T-cell (primary cell): ENCODE results near the gene RPL21. TPM values are rescaled to one million over a fixed set of nuclear protein-coding genes. Genes with fewer than 3 reads are reported as not detected.
A peak's percentile ranks its signal among the peaks of the same experiment; 100 is the strongest.

Experiments
- ATAC-seq, 4 experiments: fragments of 200-7000 bp in 3 of 4; fragments of 150-1000 bp in 1 of 4; cut with Tn5 transposase; replicated peaks in 1 of 4; 1 replicate in 3 of 4; 2 replicates in 1 of 4; pipeline ENCODE4 v1.10.0; 2021; ENCODE audit warnings: moderate library complexity in 3 of 4, mild to moderate bottlenecking in 2 of 4, moderate number of reproducible peaks in 1 of 4
- CTCF ChIA-PET, 2 donors: fragments of 300-600 bp; sonication (Branson Sonifier 250); formaldehyde crosslinking; loops; one replicate each; lab custom pipeline; 2022; ENCODE audit warnings: antibody characterized with exemption in 2 of 2; lab: Charles Lee
- POLR2A ChIA-PET, 2 donors: fragments of 300-600 bp; sonication (Branson Sonifier 250); formaldehyde crosslinking; loops; one replicate each; lab custom pipeline; 2022; ENCODE audit warnings: antibody characterized with exemption in 2 of 2; lab: Charles Lee
- DNase-seq, 35 experiments: peaks; one replicate each; pipeline versions ENCODE4 v3.0.0 to v3.0.0-alpha.2; 2013 to 2023
- H3K27ac ChIP-seq: one replicate; pipeline ENCODE4 v1.5.1; 2013; ENCODE audit warnings: low read length
- H3K27me3 ChIP-seq, 2 experiments: replicated peaks in 1 of 2; 1 replicate in 1 of 2; 2 replicates in 1 of 2; pipeline versions ENCODE4 v1.6.1 to v1.7.0; 2013; ENCODE audit warnings: low read length in 1 of 2, mixed read lengths in 1 of 2; ENCODE audit not compliant: control insufficient read depth in 2 of 2, insufficient read depth in 2 of 2; ENCODE audit errors: extremely low read depth in 1 of 2
- H3K36me3 ChIP-seq, 2 donors: 1 replicate in 1 of 2; 2 replicates in 1 of 2; pipeline versions ENCODE4 v1.6.1 to v1.7.0; 2013; ENCODE audit warnings: low read length in 1 of 2; ENCODE audit not compliant: control insufficient read depth in 2 of 2, insufficient read depth in 1 of 2; ENCODE audit errors: extremely low read depth in 1 of 2
- H3K4me1 ChIP-seq, 2 experiments: 1 replicate in 1 of 2; 2 replicates in 1 of 2; pipeline versions ENCODE4 v1.6.1 to v1.7.0; 2013; ENCODE audit warnings: low read length in 2 of 2, mixed read lengths in 1 of 2; ENCODE audit not compliant: insufficient read depth in 2 of 2, control insufficient read depth in 1 of 2; ENCODE audit errors: extremely low read depth in 1 of 2
- H3K4me3 ChIP-seq, 2 donors: 1 replicate in 1 of 2; 2 replicates in 1 of 2; pipeline versions ENCODE4 v1.5.1 to v1.7.0; 2013; ENCODE audit warnings: mild to moderate bottlenecking in 2 of 2, low read length in 1 of 2, moderate library complexity in 1 of 2; ENCODE audit not compliant: control insufficient read depth in 1 of 2; ENCODE audit errors: extremely low read depth in 1 of 2
- H3K9me3 ChIP-seq: 2 replicates; pipeline ENCODE4 v1.7.0; 2013
- H3K27ac Mint-ChIP-seq, 2 donors: one replicate each; pipeline ENCODE4 v1.8.0; 2020 to 2021; ENCODE audit warnings: mild to moderate bottlenecking in 2 of 2, mixed read lengths in 2 of 2
- H3K27me3 Mint-ChIP-seq, 2 donors: one replicate each; pipeline ENCODE4 v1.8.0; 2021 to 2022; ENCODE audit warnings: mixed read lengths in 2 of 2
- H3K36me3 Mint-ChIP-seq: one replicate; pipeline ENCODE4 v1.8.0; 2021; ENCODE audit warnings: mixed read lengths
- H3K4me1 Mint-ChIP-seq, 3 donors: one replicate each; pipeline ENCODE4 v1.8.0; 2020 to 2022; ENCODE audit warnings: mixed read lengths in 3 of 3, mild to moderate bottlenecking in 1 of 3
- H3K4me3 Mint-ChIP-seq, 3 donors: one replicate each; pipeline ENCODE4 v1.8.0; 2020 to 2022; ENCODE audit warnings: mild to moderate bottlenecking in 3 of 3, mixed read lengths in 3 of 3, moderate library complexity in 3 of 3
- H3K9me3 Mint-ChIP-seq, 3 donors: one replicate each; pipeline ENCODE4 v1.8.0; 2020 to 2022; ENCODE audit warnings: mixed read lengths in 3 of 3
- WGBS: methylation state at CpG from one replicate; pipeline ENCODE4 v1.1.5; 2013; ENCODE audit warnings: missing lambda C conversion rate; ENCODE audit not compliant: insufficient coverage; 5-methylcytosine and 5-hydroxymethylcytosine counted together
- total RNA-seq, 35 experiments: library from RNA in 6 of 35; stranded (reverse) in 6 of 35; fragments of 120-200 nt in 1 of 35; gene quantifications; one replicate each; pipeline versions ENCODE4 v1.2.1 to v1.2.4 and lab custom pipeline; 2013 to 2026

The RPL21 gene
- total RNA-seq, 5 donors from 2014 or later (not counting 1 experiment from before 2014, with no cell fraction given), result 1,968 to 2,258 (median 2,221) TPM

- Mint-ChIP-seq H3K4me1 (peaks cover 18 to 28% (median 20%) of the 10 kb centered on the region in 3 donors), H3K27ac (no peak overlapping the region)
These were observed 49.7 kb downstream of the RPL21 start for GRCh38 chr13:27300941-27301586.

GRCh38 chr13:27302643-27303262, 51.4 kb downstream of the RPL21 start:
- H3K27me3 ChIP-seq, result peaks cover 0 to 8% of the 10 kb centered on the region in 2 experiments
- no peaks in the 10 kb centered on the region for H3K36me3 Mint-ChIP-seq
- H3K27ac ChIP-seq, result peak overlapping the region; percentile 6
- H3K4me1 Mint-ChIP-seq, result peaks cover 25 to 32% (median 30%) of the 10 kb centered on the region in 3 donors
- H3K27me3 Mint-ChIP-seq, result peaks cover 0 to 6% of the 10 kb centered on the region in 2 donors
- H3K4me3 Mint-ChIP-seq, result peak overlapping the region in 1 of 3 donors; percentile 59
- peaks cover 8 to 25% of the 10 kb centered on the region in 2 experiments for H3K4me1 ChIP-seq
- H3K36me3 ChIP-seq, result no peaks in the 10 kb centered on the region
- ATAC-seq (peak; percentile 27 to 96 (median 80)), DNase-seq (peak in 2 of 35 experiments; percentile 13 to 20)
- ChIA-PET POLR2A (interaction anchor here (0.6 to 0.8 kb wide), 3 partner anchors 39 to 1199 kb away, joined by 3 to 4 read pairs (median 3); no protein-coding TSS in a partner anchor), CTCF (no interaction called here)
- H3K27ac Mint-ChIP-seq, result peak overlapping the region; percentile 70 to 89
- H3K4me3 ChIP-seq, result no peak overlapping the region
- no peaks in the 10 kb centered on the region for H3K9me3 ChIP-seq
- WGBS, result no CpG with 5 or more reads among the region's 4 CpGs
- no peaks in the 10 kb centered on the region for H3K9me3 Mint-ChIP-seq

More at GRCh38 chr13:27300941-27301586, 49.7 kb downstream of the RPL21 start:
- Histone ChIP-seq H3K27ac (no peak overlapping the region), H3K4me1 (peaks cover 6 to 18% of the 10 kb centered on the region in 2 experiments), H3K36me3 (no peaks in the 10 kb centered on the region), H3K4me3 (no peak overlapping the region), H3K9me3 (no peaks in the 10 kb centered on the region), H3K27me3 (peaks cover 0 to 5% of the 10 kb centered on the region in 2 experiments)
- ATAC-seq (no peak), DNase-seq (no peak)
- H3K4me3 Mint-ChIP-seq, result no peak overlapping the region
- H3K27me3 Mint-ChIP-seq, result peaks cover 0 to 8% of the 10 kb centered on the region in 2 donors
- 100% methylated on average over 1 of the region's 6 CpGs for WGBS
- CTCF ChIA-PET, result no interaction called here
- no peaks in the 10 kb centered on the region for H3K36me3 Mint-ChIP-seq
- no peaks in the 10 kb centered on the region for H3K9me3 Mint-ChIP-seq
- POLR2A ChIA-PET, result interaction anchor here (0.6 to 1.1 kb wide), 3 partner anchors 8 to 1045 kb away, joined by 3 to 4 read pairs (median 4); no protein-coding TSS in a partner anchor

- no peaks in the 10 kb centered on the region for H3K36me3 Mint-ChIP-seq
- peaks cover 10 to 22% of the 10 kb centered on the region in 2 experiments for H3K4me1 ChIP-seq
- H3K9me3 ChIP-seq, result no peaks in the 10 kb centered on the region
- WGBS, result no CpG with 5 or more reads among the region's 4 CpGs
- no peaks in the 10 kb centered on the region for H3K9me3 Mint-ChIP-seq
- H3K4me3 Mint-ChIP-seq, result no peak overlapping the region
- H3K27ac ChIP-seq, result no peak overlapping the region
- no peak for ATAC-seq
- no peaks in the 10 kb centered on the region for H3K36me3 ChIP-seq
- DNase-seq, result no peak
- ChIA-PET POLR2A (interaction anchor here in 1 of 2 donors (0.6 kb wide), 1 partner anchor 34 kb away, joined by 5 read pairs; no protein-coding TSS in a partner anchor), CTCF (no interaction called here)
- no peak overlapping the region for H3K4me3 ChIP-seq
- peak overlapping the region in 1 of 2 donors; percentile 11 for H3K27ac Mint-ChIP-seq
- peaks cover 26 to 35% (median 32%) of the 10 kb centered on the region in 3 donors for H3K4me1 Mint-ChIP-seq
- H3K27me3 ChIP-seq, result peaks cover 0 to 13% of the 10 kb centered on the region in 2 experiments
- H3K27me3 Mint-ChIP-seq, result peaks cover 0 to 6% of the 10 kb centered on the region in 2 donors
These were observed 52.7 kb downstream of the RPL21 start for GRCh38 chr13:27304099-27304498.

GRCh38 chr13:27304611-27305010, 53.3 kb downstream of the RPL21 start:
- ATAC-seq (no peak), DNase-seq (no peak)
- H3K4me1 ChIP-seq, result peaks cover 12 to 22% of the 10 kb centered on the region in 2 experiments
- Mint-ChIP-seq H3K27me3 (peaks cover 0 to under 1% of the 10 kb centered on the region in 2 donors), H3K4me1 (peaks cover 29 to 35% (median 35%) of the 10 kb centered on the region in 3 donors), H3K4me3 (no peak overlapping the region), H3K27ac (no peak overlapping the region), H3K36me3 (no peaks in the 10 kb centered on the region), H3K9me3 (no peaks in the 10 kb centered on the region)
- no peaks in the 10 kb centered on the region for H3K9me3 ChIP-seq
- H3K27ac ChIP-seq, result no peak overlapping the region
- no CpG with 5 or more reads among the region's 2 CpGs for WGBS
- ChIA-PET CTCF (interaction anchor here in 1 of 2 donors (0.6 kb wide), 1 partner anchor 78 kb away, joined by 6 read pairs; no protein-coding TSS in a partner anchor), POLR2A (no interaction called here)
- no peaks in the 10 kb centered on the region for H3K36me3 ChIP-seq
- peaks cover 0 to 13% of the 10 kb centered on the region in 2 experiments for H3K27me3 ChIP-seq
- no peak overlapping the region for H3K4me3 ChIP-seq

Other genes with a start within 250 kb of the RPL21 start
- gene USP12, start 79.7 kb upstream of the RPL21 start, total RNA-seq, result 10 to 100 TPM; 20.9 to 43.6 (median 21.8) TPM
- 1 to 10 TPM in 4 of 5 donors, under 1 TPM in 1; 0.96 to 5.4 (median 2.1) TPM for gene RASL11A, start 19.3 kb downstream of the RPL21 start, total RNA-seq
- gene GTF3A, start 173.1 kb downstream of the RPL21 start, total RNA-seq, result 100 to 1,000 TPM; 144 to 266 (median 229) TPM
- gene MTIF3, start 199.0 kb downstream of the RPL21 start, total RNA-seq, result 10 to 100 TPM; 45.4 to 74.1 (median 61.4) TPM